ENCODE results near the gene PTPN1. TPM values are rescaled to one million over a fixed set of nuclear protein-coding genes. Genes with fewer than 3 reads are reported as not detected.

The PTPN1 gene
- total RNA-seq, 2 donors from 2014 or later, result 33.2 to 37.9 TPM

DNA sequence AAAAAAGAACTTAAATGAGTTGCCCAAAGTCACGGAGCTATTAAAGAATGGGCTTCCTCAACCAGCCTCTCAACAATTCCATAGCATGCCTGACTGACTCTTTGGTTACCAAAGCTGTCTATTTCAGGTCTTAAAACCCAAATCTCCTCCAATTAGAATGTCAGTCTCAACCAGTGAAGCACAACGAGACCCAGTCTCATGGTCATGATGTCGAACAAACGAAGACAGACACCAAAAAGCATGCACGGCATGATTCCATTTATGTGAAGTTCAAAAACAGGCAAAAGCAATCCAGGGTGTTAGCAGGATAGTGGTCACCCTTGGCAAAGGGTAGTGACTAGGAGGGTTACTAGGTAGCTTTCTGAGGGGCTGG is 16.3 kb upstream of the PTPN1 start:
- no peak for DNase-seq
- no peaks in the 10 kb centered on the region for H3K36me3 ChIP-seq
- no peak overlapping the region for H3K9ac ChIP-seq (ENCODE audit: low read depth in 2 of 2, low read length in 2 of 2)
- no peaks in the 10 kb centered on the region for H3K9me3 ChIP-seq
- H3K4me3 ChIP-seq, result no peak overlapping the region
- H3K27ac ChIP-seq, result no peak overlapping the region
- H3K4me1 ChIP-seq, result no peaks in the 10 kb centered on the region
- intact Hi-C loops (cut with DNase I), result no loop called here
- TF ChIP-seq, protein P1, sequence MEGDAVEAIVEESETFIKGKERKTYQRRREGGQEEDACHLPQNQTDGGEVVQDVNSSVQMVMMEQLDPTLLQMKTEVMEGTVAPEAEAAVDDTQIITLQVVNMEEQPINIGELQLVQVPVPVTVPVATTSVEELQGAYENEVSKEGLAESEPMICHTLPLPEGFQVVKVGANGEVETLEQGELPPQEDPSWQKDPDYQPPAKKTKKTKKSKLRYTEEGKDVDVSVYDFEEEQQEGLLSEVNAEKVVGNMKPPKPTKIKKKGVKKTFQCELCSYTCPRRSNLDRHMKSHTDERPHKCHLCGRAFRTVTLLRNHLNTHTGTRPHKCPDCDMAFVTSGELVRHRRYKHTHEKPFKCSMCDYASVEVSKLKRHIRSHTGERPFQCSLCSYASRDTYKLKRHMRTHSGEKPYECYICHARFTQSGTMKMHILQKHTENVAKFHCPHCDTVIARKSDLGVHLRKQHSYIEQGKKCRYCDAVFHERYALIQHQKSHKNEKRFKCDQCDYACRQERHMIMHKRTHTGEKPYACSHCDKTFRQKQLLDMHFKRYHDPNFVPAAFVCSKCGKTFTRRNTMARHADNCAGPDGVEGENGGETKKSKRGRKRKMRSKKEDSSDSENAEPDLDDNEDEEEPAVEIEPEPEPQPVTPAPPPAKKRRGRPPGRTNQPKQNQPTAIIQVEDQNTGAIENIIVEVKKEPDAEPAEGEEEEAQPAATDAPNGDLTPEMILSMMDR (IDR thresholded peaks at IDR 0.05), result no peak
- H3K27me3 ChIP-seq, result no peaks in the 10 kb centered on the region

DNA sequence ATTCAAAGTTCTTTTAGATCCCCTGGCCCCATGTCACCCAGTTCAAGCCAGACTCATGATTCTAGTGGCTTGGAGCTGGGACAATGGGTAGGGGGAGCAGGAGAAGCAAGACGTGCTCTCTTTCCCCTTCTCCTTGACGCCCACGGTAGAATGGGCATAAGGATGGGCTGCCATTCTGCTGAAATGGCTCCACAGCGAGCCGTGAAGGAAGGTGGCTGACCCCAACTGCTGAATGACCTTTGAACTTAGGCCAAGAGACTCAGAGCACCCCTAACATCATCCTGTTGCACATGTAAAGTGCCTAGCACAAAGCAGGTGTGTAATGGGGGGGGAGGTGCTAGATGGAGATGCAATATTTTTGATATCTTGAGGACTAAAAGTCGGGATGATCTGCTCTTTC is 15.8 kb upstream of the PTPN1 start:
- TF ChIP-seq, protein P1 (IDR thresholded peaks at IDR 0.05), result no peak
- intact Hi-C loops (cut with DNase I), result no loop called here
- H3K9ac ChIP-seq (ENCODE audit: low read depth in 2 of 2, low read length in 2 of 2), result no peak overlapping the region
- H3K4me1 ChIP-seq, result no peaks in the 10 kb centered on the region
- H3K27ac ChIP-seq, result no peak overlapping the region
- DNase-seq, result no peak
- H3K9me3 ChIP-seq, result no peaks in the 10 kb centered on the region
- H3K4me3 ChIP-seq, result no peak overlapping the region
- H3K27me3 ChIP-seq, result no peaks in the 10 kb centered on the region
- no peaks in the 10 kb centered on the region for H3K36me3 ChIP-seq

DNA sequence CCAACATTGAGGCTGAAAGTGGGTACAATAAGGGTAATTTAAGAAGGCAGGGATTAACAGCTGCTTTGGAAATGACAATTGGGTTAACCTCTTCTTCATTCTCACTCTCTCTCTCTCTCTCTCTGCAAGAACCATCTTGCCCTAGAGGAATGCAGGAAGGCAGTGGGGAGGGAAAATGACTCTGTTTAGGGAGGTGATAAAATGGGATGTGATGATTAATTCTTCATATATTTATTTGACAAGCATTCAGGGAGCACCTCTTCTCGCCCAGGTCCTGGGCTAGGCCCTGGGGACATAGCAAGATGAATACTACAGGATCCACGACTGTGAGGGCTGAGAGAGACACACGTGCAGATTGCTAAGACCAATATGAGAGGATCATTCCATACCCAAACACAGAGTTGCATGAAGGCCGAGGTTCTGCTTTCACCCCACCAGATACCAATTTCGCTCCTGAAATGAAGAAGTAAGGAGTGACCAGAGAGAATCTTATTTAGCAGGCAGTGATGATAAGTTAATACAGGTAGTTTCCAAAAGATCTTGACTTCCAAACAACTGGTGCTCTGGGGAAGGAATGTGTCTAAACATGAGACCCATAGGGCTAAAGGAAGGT is 13.3 kb upstream of the PTPN1 start:
- no peak for DNase-seq
- Histone ChIP-seq H3K36me3 (no peaks in the 10 kb centered on the region), H3K9ac (ENCODE audit: low read depth in 2 of 2, low read length in 2 of 2) (no peak overlapping the region), H3K27ac (no peak overlapping the region), H3K9me3 (no peaks in the 10 kb centered on the region), H3K4me1 (no peaks in the 10 kb centered on the region), H3K27me3 (no peaks in the 10 kb centered on the region), H3K4me3 (no peak overlapping the region)
- intact Hi-C loops (cut with DNase I), result no loop called here
- TF ChIP-seq, protein P1 (IDR thresholded peaks at IDR 0.05), result no peak

DNA sequence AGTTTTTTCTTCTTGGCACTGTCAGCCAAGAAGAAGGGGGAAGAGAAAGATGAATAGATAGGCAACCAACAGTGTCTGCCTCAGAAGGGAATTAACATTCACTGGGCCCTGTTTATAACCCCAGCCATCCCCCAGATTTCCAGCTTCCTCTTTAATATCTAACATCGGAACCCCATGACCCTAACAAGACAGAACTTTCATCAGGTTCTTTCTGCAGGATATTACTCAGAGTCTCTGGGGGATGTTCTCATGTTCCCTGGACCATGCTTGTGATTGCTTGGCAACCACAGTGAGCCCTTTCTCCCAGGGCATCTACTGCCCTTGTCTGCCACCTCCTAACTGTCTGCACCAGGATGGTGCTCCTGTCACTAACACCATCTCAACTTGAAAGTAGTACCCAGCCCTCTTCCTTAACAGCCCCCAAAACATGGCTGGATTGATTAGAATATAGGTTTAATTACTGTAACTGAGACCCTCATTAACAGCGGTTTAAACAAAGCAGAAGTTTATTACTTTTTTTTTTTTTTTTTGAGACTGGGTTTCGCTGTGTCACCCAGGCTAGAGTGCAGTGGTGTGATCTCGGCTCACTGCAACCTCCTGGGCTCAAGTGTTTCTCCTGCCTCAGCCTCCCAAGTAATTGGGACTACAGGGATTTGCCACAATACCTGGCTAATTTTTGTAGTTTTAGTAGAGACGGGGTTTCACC is 12.0 kb upstream of the PTPN1 start:
- Histone ChIP-seq H3K4me3 (no peak overlapping the region), H3K27me3 (no peaks in the 10 kb centered on the region), H3K27ac (no peak overlapping the region), H3K9ac (ENCODE audit: low read depth in 2 of 2, low read length in 2 of 2) (no peak overlapping the region), H3K9me3 (no peaks in the 10 kb centered on the region), H3K4me1 (no peaks in the 10 kb centered on the region), H3K36me3 (no peaks in the 10 kb centered on the region)
- TF ChIP-seq, protein P1 (IDR thresholded peaks at IDR 0.05), result no peak
- intact Hi-C loops (cut with DNase I), result no loop called here
- no peak for DNase-seq

DNA sequence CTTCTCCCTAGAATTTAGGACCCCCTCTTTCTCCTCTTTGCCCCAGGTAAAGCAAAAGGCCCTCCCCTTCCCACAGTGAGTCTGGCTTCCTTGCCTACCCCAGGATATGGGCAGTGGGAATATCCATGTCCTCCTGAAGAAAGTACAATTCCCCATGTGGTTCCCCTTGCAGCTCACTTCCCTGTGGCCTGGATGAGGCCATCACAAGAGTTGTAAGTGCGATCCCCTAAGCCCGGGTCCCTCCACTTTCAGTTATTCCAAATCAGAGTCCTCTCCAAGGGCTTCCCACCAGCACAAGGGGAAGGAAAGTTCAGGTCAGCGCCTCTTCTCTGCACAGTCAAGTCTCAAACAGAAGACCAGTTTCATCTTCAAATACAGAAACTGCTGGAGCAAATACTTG is 10.2 kb upstream of the PTPN1 start:
- Histone ChIP-seq H3K4me1 (no peaks in the 10 kb centered on the region), H3K27me3 (no peaks in the 10 kb centered on the region), H3K27ac (no peak overlapping the region), H3K36me3 (no peaks in the 10 kb centered on the region), H3K9me3 (no peaks in the 10 kb centered on the region), H3K4me3 (no peak overlapping the region), H3K9ac (ENCODE audit: low read depth in 2 of 2, low read length in 2 of 2) (no peak overlapping the region)
- DNase-seq, result no peak
- TF ChIP-seq, protein P1 (IDR thresholded peaks at IDR 0.05), result no peak
- intact Hi-C loops (cut with DNase I), result no loop called here

Data from colonic mucosa (tissue), 4 donors.